ENCODE measurements around the gene MAB21L4.

The MAB21L4 gene

GRCh38 chr2:240892925-240893324 is 3.0 kb downstream of the MAB21L4 start:
- no peak for DNase-seq

- DNase-seq: no peak
Observed at GRCh38 chr2:240892356-240892755, 3.6 kb downstream of the MAB21L4 start.

- DNase-seq: no peak
Observed at GRCh38 chr2:240891492-240892340, 4.2 kb downstream of the MAB21L4 start.

DNA sequence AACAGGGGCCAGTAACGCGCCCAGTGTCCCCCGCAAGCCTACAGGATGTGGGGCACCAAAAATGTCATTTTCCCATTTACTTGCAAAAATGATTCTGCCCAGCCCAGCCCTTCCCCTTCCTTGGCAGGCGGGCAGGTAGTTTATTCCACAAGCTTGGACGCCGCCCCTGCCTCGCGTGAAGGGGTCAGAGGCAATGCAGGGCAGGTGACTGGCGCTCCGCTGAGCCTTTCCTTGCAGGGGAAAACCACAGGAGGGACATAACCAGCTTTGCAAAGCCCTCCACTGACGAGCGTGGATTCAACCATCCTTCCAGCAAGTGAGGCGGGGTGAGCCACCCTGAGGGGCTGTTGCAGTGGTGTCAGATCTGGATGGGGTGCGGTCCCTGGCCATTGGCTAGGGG is 5.3 kb downstream of the MAB21L4 start:
- DNase-seq: no peak

DNA sequence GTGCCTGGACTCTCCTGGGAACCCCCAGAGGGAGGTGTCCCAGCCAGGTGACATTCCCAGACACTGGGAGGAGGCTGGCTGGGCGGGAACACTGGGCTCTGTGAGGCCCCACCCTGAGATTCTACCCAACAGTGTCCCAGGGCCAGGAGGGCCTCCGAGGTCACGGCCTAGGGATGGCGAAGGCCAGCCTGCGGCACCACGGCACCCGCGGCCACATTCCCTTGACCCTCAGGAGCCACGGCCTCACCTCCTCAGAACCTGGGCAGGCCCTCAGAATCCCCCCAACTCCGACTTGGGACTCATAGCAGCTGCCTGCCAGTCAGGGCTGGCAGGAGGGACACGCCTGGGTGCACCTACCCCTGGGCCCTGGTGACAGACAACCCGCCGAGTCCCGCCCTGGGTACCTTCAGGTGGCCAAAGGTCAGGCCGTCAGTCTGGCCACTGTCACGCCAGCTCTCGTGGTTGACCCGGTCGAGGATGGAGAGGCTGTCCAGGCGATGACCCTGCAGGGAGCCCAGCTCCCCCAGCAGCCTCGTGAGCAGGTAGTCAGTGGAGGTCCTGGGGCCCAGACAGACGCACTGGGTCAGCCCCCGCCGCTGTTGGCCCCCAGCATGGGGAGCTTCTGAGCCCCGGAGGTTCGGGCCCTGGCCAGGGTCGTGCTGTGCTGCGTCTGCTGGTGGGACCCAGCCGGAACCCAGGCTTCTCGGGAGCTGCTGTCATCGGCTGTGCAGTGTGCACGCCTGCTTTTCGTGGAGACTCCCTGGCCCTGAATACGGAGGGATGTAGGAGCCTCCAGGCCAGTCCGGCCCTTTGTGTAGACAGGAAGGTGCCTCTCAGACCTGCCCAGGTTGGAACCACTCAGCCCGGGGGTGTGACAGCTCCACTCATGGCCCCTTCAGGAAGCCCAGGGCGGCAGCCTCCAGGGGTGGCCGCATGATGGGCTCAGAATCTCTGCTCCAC is 6.1 kb downstream of the MAB21L4 start:
- DNase-seq: no peak

GRCh38 chr2:240888890-240889573 is 6.9 kb downstream of the MAB21L4 start:
- no peak for DNase-seq

DNA sequence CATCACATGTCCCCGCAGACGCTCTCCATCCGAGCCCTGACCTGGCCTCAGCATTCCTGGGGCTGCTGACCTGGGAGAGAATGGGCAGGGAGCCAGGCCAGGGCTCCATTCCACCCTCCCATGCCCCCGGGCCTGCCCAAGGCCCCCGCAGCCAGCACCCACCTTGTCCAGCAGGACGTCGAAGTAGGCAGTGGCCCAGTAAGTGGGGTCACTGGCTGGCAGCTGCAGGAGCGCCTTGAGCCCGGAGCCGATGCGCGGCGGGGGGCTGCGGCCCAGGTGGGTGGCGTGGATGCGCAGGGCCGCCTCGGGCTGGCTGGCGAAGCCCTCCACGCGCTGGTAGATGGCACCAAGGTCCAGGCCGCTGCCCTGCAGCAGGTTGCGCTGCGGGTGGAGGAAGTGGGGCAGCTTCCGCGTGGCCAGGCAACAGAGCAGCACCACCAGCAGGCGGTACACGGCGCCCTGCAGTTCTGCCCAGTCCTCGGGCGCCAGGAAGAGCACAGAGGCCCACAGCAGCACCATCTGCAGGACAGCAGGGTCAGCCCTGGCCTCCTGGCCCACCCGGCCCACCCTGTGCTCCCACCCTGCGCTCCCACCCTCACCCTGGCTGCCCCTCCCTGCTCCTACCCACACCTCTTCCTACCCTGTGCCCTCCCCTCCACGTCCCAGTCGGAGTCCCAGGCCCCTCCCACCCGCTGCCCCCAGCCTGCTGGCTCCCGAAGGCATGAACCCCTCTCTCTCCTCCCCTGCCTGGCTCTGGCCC is 7.6 kb downstream of the MAB21L4 start:
- no peak for DNase-seq

DNA sequence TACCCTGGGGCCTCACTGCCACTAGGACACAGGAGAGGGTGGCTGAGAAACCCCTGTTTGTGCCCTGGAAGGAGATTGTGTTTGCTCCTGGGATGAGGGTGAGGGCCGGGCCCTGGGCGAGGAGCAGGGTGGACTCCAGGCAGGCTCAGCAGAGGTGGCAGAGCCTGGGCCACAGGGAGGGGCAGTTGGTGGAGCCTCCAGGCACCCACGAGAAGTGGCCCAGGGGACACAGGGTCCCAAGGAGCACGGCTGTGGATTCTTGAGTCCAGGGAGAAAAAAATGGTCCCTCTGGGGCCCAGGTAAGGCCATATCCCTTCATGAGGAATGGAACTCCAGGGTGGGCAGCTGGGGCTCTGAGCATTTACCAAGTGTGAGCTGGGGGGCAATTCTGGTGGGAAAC is 8.3 kb downstream of the MAB21L4 start:
- DNase-seq: no peak

- no peak for DNase-seq
Observed at GRCh38 chr2:240886678-240887609, 9.0 kb downstream of the MAB21L4 start.

DNA sequence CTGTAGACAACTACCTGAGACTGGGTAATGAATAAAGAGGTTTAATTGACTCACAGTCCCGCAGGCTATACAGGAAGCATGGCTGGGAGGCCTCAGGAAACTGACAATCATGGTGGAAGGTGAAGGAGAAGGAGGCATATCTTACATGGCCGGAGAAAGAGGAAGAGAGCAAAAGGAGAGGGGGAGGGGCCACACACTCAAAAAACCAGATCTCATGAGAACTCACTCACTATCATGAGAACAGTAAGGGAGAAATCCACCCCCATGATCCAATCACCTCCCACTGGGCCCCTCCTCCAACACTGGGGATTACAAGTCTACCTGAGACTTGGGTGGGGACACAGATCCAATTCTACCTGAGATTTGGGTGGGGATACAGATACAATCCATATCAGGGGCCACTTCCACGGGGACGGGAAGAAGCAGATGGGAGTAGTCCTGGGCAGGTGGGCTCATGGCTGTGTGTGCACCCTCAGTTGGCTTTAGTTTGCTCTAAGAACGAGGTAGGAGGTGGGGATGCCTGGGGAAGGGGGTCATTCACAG is 9.9 kb downstream of the MAB21L4 start:
- DNase-seq: no peak

DNA sequence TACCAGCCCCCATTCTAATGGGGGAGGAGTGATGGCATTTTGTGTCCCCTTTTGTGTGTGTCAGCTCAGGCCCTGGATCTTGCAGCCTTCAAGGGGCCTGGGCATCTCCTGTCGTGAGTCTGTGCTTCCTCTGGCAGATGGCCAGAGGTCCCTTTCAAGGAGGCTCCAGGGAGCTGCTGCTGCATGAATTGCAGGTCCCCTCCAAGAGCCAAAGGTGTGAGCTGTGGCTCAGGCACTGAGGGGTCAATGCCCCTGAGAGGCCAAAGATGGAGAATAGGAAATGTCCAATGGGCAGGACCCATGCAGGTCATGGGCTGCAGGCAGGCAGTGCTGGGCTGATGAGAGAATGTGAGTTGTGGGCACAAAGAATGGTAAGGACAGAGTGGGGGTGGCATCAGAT is 10.4 kb downstream of the MAB21L4 start:
- no peak for DNase-seq

GRCh38 chr2:240884745-240885144 is 11.2 kb downstream of the MAB21L4 start:
- DNase-seq: no peak

- DNase-seq: no peak
Observed at GRCh38 chr2:240884221-240884620, 11.7 kb downstream of the MAB21L4 start.

- DNase-seq: no peak
Observed at GRCh38 chr2:240881913-240882312, 14.0 kb downstream of the MAB21L4 start.

GRCh38 chr2:240879105-240879504 is 16.9 kb downstream of the MAB21L4 start:
- DNase-seq: no peak

- DNase-seq: no peak
Observed at GRCh38 chr2:240878341-240878936, 17.5 kb downstream of the MAB21L4 start.

- no peak for DNase-seq
Observed at GRCh38 chr2:240877460-240878340, 18.3 kb downstream of the MAB21L4 start.

GRCh38 chr2:240876475-240877251 is 19.3 kb downstream of the MAB21L4 start:
- DNase-seq: no peak

DNA sequence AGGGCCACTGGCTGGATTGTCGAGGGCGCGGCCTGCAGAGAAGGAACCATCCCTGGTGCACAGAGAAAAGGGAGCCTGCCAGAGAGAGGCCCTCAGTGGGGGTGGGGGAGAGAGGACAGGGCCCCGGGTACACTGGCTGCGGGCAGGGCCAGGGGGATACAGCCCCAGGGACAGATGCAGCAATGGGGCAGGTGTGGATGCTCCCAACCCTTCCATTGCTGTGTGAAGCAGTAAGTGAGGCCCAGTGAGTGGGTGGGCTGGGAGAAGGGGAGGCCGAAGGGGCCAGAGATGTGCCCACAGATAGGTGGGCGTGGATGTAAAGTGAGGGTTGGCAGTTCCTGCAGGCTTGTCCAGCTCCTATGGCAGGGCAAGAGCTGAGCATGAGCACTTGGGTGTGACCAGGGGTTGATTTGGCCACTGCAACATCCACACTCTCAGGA is 19.9 kb downstream of the MAB21L4 start:
- DNase-seq: no peak
